Smooth muscle cell (in vitro differentiated cells): ENCODE data around the gene CROT. TPM values are rescaled to one million over a fixed set of nuclear protein-coding genes. Genes with fewer than 3 reads are reported as not detected.

Source experiments
- DNase-seq: peaks from one replicate; lab custom pipeline; 2025; ENCODE audit not compliant: unreplicated experiment; lab: John Stamatoyannopoulos, UW
- H2AFZ ChIP-seq: fragments of 200-600 bp; sonication (generic); 2 replicates; pipeline ENCODE4 v1.6.0; 2016; ENCODE audit warnings: antibody characterized with exemption, low read depth, mild to moderate bottlenecking
- H3F3A ChIP-seq: fragments of 200-600 bp; sonication (generic); 2 replicates; pipeline ENCODE4 v1.6.0; 2017; ENCODE audit warnings: antibody characterized with exemption, low read depth
- H3K27ac ChIP-seq: fragments of 200-600 bp; sonication (generic); 2 replicates; pipeline ENCODE4 v1.5.1; 2016; ENCODE audit warnings: low read depth, mild to moderate bottlenecking
- H3K27me3 ChIP-seq: fragments of 200-600 bp; sonication (generic); 2 replicates; pipeline ENCODE4 v1.6.1; 2016; ENCODE audit warnings: low read depth, mild to moderate bottlenecking
- H3K36me3 ChIP-seq: fragments of 200-600 bp; sonication (generic); 2 replicates; pipeline ENCODE4 v1.5.1; 2016; ENCODE audit warnings: low read depth
- H3K4me1 ChIP-seq: fragments of 200-600 bp; sonication (generic); 2 replicates; pipeline ENCODE4 v1.5.1; 2016; ENCODE audit warnings: low read depth
- H3K4me2 ChIP-seq: fragments of 200-600 bp; sonication (generic); 2 replicates; pipeline ENCODE4 v1.6.0; 2016; ENCODE audit warnings: mild to moderate bottlenecking
- H3K4me3 ChIP-seq: fragments of 200-600 bp; sonication (generic); 2 replicates; pipeline ENCODE4 v1.5.1; 2016; ENCODE audit warnings: mild to moderate bottlenecking
- H3K79me2 ChIP-seq: fragments of 200-600 bp; sonication (generic); 2 replicates; pipeline ENCODE4 v1.6.0; 2016; ENCODE audit warnings: low read depth, mild to moderate bottlenecking
- H3K9ac ChIP-seq: fragments of 200-600 bp; sonication (generic); 2 replicates; pipeline ENCODE4 v1.6.0; 2016; ENCODE audit warnings: low read depth
- H3K9me3 ChIP-seq: fragments of 200-600 bp; sonication (generic); replicated peaks from 2 replicates; pipeline ENCODE4 v1.5.1; 2016; ENCODE audit warnings: low read depth
- H4K20me1 ChIP-seq: fragments of 200-600 bp; sonication (generic); 2 replicates; pipeline ENCODE4 v1.6.0; 2016; ENCODE audit warnings: low read depth
- WGBS: methylation state at CpG from one replicate; pipeline ENCODE4 v1.1.7; 2016; ENCODE audit warnings: low lambda C conversion rate; 5-methylcytosine and 5-hydroxymethylcytosine counted together
- polyA plus RNA-seq: library from polyadenylated mRNA; unstranded; fragments of >200 nt; fragmentation: Nextera tagmentation; extraction: Ambion mirVana; gene quantifications from 2 replicates; pipeline ENCODE4 v1.2.1, GENCODE V29; 2016
- total RNA-seq: library from RNA; depleted of rRNA; stranded (reverse); fragments of >200 nt; gene quantifications from 2 replicates; pipeline ENCODE4 v1.2.3, GENCODE V29; 2014
- TF ChIP-seq, protein P1 (sequence below): fragments of 200-600 bp; sonication (generic); IDR thresholded peaks from 2 replicates; pipeline ENCODE4 v1.5.1; 2017; ENCODE audit warnings: borderline replicate concordance, mild to moderate bottlenecking, antibody characterized with exemption; ENCODE audit not compliant: insufficient read depth, poor library complexity, severe bottlenecking

Gene CROT
- total and polyA plus RNA-seq, 2 experiments from 2014 or later = 9.5 to 20.8 TPM

- WGBS = 93% methylated on average over 2 of the region's 2 CpGs
- no peak overlapping the region for H2AFZ ChIP-seq
- no peak overlapping the region for H3K9ac ChIP-seq
- H4K20me1 ChIP-seq = no peaks in the 10 kb centered on the region
- peaks cover 18% of the 10 kb centered on the region for H3K36me3 ChIP-seq
- peaks cover 28% of the 10 kb centered on the region for H3K9me3 ChIP-seq
- H3K27ac ChIP-seq = no peak overlapping the region
- no peaks in the 10 kb centered on the region for H3K27me3 ChIP-seq
- H3K4me1 ChIP-seq = no peaks in the 10 kb centered on the region
- H3K4me3 ChIP-seq = no peak overlapping the region
- no peaks in the 10 kb centered on the region for H3F3A ChIP-seq
- H3K4me2 ChIP-seq = no peak overlapping the region
- no peaks in the 10 kb centered on the region for H3K79me2 ChIP-seq
- DNase-seq = no peak
- TF ChIP-seq, protein P1, sequence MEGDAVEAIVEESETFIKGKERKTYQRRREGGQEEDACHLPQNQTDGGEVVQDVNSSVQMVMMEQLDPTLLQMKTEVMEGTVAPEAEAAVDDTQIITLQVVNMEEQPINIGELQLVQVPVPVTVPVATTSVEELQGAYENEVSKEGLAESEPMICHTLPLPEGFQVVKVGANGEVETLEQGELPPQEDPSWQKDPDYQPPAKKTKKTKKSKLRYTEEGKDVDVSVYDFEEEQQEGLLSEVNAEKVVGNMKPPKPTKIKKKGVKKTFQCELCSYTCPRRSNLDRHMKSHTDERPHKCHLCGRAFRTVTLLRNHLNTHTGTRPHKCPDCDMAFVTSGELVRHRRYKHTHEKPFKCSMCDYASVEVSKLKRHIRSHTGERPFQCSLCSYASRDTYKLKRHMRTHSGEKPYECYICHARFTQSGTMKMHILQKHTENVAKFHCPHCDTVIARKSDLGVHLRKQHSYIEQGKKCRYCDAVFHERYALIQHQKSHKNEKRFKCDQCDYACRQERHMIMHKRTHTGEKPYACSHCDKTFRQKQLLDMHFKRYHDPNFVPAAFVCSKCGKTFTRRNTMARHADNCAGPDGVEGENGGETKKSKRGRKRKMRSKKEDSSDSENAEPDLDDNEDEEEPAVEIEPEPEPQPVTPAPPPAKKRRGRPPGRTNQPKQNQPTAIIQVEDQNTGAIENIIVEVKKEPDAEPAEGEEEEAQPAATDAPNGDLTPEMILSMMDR = no peak
These were observed 19.7 kb upstream of the CROT start for GRCh38 chr7:87325576-87326370.

DNA sequence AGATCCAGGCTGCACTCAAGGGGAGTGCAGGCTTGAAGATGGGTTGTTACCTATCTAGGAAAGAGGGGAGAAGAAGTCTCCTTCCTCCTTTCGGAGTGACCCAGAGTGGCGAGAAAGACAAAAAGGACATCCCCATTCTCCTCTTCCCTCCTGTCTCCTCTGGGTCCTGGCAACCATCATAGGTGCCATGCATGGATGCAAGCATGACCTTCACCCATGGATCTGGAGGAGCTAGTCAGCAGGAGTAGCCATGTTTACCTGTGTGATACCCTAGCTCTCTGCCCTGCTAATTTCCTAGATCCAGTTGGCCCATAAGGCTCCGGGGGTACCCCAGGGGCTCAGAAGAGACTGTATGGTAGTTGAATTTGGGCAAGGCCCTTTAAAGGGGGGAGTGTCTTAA lies 17.2 kb upstream of the CROT start:
- Histone ChIP-seq H2AFZ (no peak overlapping the region), H4K20me1 (no peaks in the 10 kb centered on the region), H3K4me1 (no peaks in the 10 kb centered on the region), H3K27me3 (no peaks in the 10 kb centered on the region), H3K36me3 (peaks cover 18% of the 10 kb centered on the region), H3K27ac (no peak overlapping the region), H3F3A (no peaks in the 10 kb centered on the region), H3K79me2 (no peaks in the 10 kb centered on the region), H3K9ac (no peak overlapping the region), H3K4me3 (no peak overlapping the region), H3K4me2 (no peak overlapping the region), H3K9me3 (peaks cover 28% of the 10 kb centered on the region)
- WGBS = 89% methylated on average over 3 of the region's 3 CpGs
- TF ChIP-seq, protein P1 = no peak
- DNase-seq = no peak

DNA sequence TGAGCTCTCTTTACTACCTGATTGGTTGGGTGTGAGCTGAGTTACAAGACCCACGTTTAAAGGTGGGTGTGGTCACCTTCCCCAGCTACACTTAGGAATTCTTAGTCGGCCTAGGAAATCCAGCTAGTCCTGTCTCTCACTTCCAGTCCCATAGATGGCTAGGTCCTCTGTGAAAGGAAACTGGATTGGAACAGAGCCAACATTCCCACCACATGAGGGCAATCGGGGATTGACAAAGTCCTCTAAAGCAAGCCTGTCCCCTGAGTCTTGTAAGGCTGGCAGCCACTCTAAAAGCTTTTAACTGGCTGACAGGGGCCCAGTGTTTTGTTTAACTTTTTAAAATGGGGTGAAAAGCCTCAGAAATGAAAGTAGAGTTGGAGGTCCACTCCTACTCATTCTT lies 15.1 kb upstream of the CROT start:
- H4K20me1 ChIP-seq = no peaks in the 10 kb centered on the region
- DNase-seq = no peak
- no peak overlapping the region for H3K4me3 ChIP-seq
- no peak overlapping the region for H2AFZ ChIP-seq
- WGBS = 79% methylated on average over 3 of the region's 3 CpGs
- no peaks in the 10 kb centered on the region for H3F3A ChIP-seq
- H3K9me3 ChIP-seq = peaks cover 22% of the 10 kb centered on the region
- no peaks in the 10 kb centered on the region for H3K79me2 ChIP-seq
- H3K4me1 ChIP-seq = no peaks in the 10 kb centered on the region
- TF ChIP-seq, protein P1 = no peak
- H3K4me2 ChIP-seq = no peak overlapping the region
- no peaks in the 10 kb centered on the region for H3K27me3 ChIP-seq
- H3K36me3 ChIP-seq = peaks cover 8% of the 10 kb centered on the region
- no peak overlapping the region for H3K27ac ChIP-seq
- H3K9ac ChIP-seq = no peak overlapping the region

DNA sequence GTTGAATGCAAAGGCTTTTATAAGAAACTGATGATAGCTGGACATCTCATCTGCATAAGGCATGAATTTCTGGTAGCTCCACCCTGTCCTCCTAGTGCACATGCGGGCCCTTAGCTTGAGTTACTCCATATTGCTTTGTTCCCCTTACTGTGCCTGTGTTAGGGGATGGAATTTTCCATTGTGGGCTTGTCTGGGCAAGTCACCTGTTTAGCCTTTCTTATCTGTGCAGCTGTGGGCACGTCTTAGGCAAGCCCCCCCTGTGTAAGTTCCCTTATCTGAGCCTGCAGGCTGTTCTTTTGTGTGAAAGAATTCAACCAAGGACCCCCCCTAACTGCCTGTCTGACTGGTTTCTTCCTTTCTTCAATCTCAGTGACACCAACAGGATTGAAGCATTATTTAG lies 14.5 kb upstream of the CROT start:
- Histone ChIP-seq H3K9ac (no peak overlapping the region), H3K27ac (no peak overlapping the region), H3K36me3 (peaks cover 6% of the 10 kb centered on the region), H3K9me3 (peaks cover 21% of the 10 kb centered on the region), H3K4me3 (no peak overlapping the region), H4K20me1 (no peaks in the 10 kb centered on the region), H3K27me3 (no peaks in the 10 kb centered on the region), H3K4me2 (no peak overlapping the region), H2AFZ (no peak overlapping the region), H3K4me1 (no peaks in the 10 kb centered on the region), H3F3A (no peaks in the 10 kb centered on the region), H3K79me2 (no peaks in the 10 kb centered on the region)
- no peak for DNase-seq
- 55% methylated on average over 2 of the region's 2 CpGs for WGBS
- TF ChIP-seq, protein P1 = no peak
